ENCODE measurements around the gene CCDC167.
A peak's percentile ranks its signal among the peaks of the same experiment; 100 is the strongest.
"Not testable (repeated sequence)": the region's sequence is repeated elsewhere in the genome, so short reads cannot be mapped to it uniquely, and the experiment has no call there.

The CCDC167 gene

GRCh38 chr6:37501632-37502491 lies 2.2 kb upstream of the CCDC167 start:
- no peaks in the 10 kb centered on the region for H3K36me3 ChIP-seq (ENCODE audit: control insufficient read depth in 1 of 2, insufficient read depth in 2 of 2, low read length in 2 of 2)
- H3K9me3 ChIP-seq (ENCODE audit: control insufficient read depth in 1 of 2, low read length in 2 of 2): no peaks in the 10 kb centered on the region
- no peak overlapping the region for H3K4me3 ChIP-seq (ENCODE audit: low read depth in 1 of 2, low read length in 2 of 2)
- H3K27ac ChIP-seq (ENCODE audit: low read depth, low read length): no peak overlapping the region
- no peaks in the 10 kb centered on the region for H3K27me3 ChIP-seq (ENCODE audit: control insufficient read depth in 1 of 2, insufficient read depth in 2 of 2, low read length in 2 of 2)
- no peak overlapping the region for H3K9ac ChIP-seq (ENCODE audit: low read depth in 1 of 2, low read length in 2 of 2)
- peaks cover 6 to 9% of the 10 kb centered on the region in 2 donors for H3K4me1 ChIP-seq (ENCODE audit: control insufficient read depth in 1 of 2, insufficient read depth in 2 of 2, low read length in 2 of 2)

- not testable (repeated sequence) for H3K36me3 ChIP-seq (ENCODE audit: control insufficient read depth in 1 of 2, insufficient read depth in 2 of 2, low read length in 2 of 2); H3K9me3 ChIP-seq (ENCODE audit: control insufficient read depth in 1 of 2, low read length in 2 of 2); H3K27ac ChIP-seq (ENCODE audit: low read depth, low read length); H3K4me1 ChIP-seq (ENCODE audit: control insufficient read depth in 1 of 2, insufficient read depth in 2 of 2, low read length in 2 of 2); H3K4me3 ChIP-seq (ENCODE audit: low read depth in 1 of 2, low read length in 2 of 2); H3K27me3 ChIP-seq (ENCODE audit: control insufficient read depth in 1 of 2, insufficient read depth in 2 of 2, low read length in 2 of 2); H3K9ac ChIP-seq (ENCODE audit: low read depth in 1 of 2, low read length in 2 of 2)
Observed at GRCh38 chr6:37500904-37501303, 1.2 kb upstream of the CCDC167 start.

- Histone ChIP-seq H3K27me3 (ENCODE audit: control insufficient read depth in 1 of 2, insufficient read depth in 2 of 2, low read length in 2 of 2) (no peaks in the 10 kb centered on the region), H3K36me3 (ENCODE audit: control insufficient read depth in 1 of 2, insufficient read depth in 2 of 2, low read length in 2 of 2) (no peaks in the 10 kb centered on the region), H3K27ac (ENCODE audit: low read depth, low read length) (no peak overlapping the region), H3K4me1 (ENCODE audit: control insufficient read depth in 1 of 2, insufficient read depth in 2 of 2, low read length in 2 of 2) (peaks cover 6 to 9% of the 10 kb centered on the region in 2 donors), H3K4me3 (ENCODE audit: low read depth in 1 of 2, low read length in 2 of 2) (peak overlapping the region; percentile 88 to 90), H3K9me3 (ENCODE audit: control insufficient read depth in 1 of 2, low read length in 2 of 2) (no peaks in the 10 kb centered on the region), H3K9ac (ENCODE audit: low read depth in 1 of 2, low read length in 2 of 2) (no peak overlapping the region)
Observed at GRCh38 chr6:37500294-37500608, 558 bp upstream of the CCDC167 start.

GRCh38 chr6:37496951-37497885 lies 2.5 kb downstream of the CCDC167 start:
- H3K9me3 ChIP-seq (ENCODE audit: control insufficient read depth in 1 of 2, low read length in 2 of 2): no peaks in the 10 kb centered on the region
- H3K27ac ChIP-seq (ENCODE audit: low read depth, low read length): no peak overlapping the region
- no peaks in the 10 kb centered on the region for H3K27me3 ChIP-seq (ENCODE audit: control insufficient read depth in 1 of 2, insufficient read depth in 2 of 2, low read length in 2 of 2)
- H3K4me1 ChIP-seq (ENCODE audit: control insufficient read depth in 1 of 2, insufficient read depth in 2 of 2, low read length in 2 of 2): peaks cover 6 to 13% of the 10 kb centered on the region in 2 donors
- H3K36me3 ChIP-seq (ENCODE audit: control insufficient read depth in 1 of 2, insufficient read depth in 2 of 2, low read length in 2 of 2): no peaks in the 10 kb centered on the region
- no peak overlapping the region for H3K9ac ChIP-seq (ENCODE audit: low read depth in 1 of 2, low read length in 2 of 2)
- no peak overlapping the region for H3K4me3 ChIP-seq (ENCODE audit: low read depth in 1 of 2, low read length in 2 of 2)

GRCh38 chr6:37495244-37495934 lies 4.3 kb downstream of the CCDC167 start:
- Histone ChIP-seq H3K27me3 (ENCODE audit: control insufficient read depth in 1 of 2, insufficient read depth in 2 of 2, low read length in 2 of 2) (no peaks in the 10 kb centered on the region), H3K36me3 (ENCODE audit: control insufficient read depth in 1 of 2, insufficient read depth in 2 of 2, low read length in 2 of 2) (no peaks in the 10 kb centered on the region), H3K27ac (ENCODE audit: low read depth, low read length) (no peak overlapping the region), H3K9me3 (ENCODE audit: control insufficient read depth in 1 of 2, low read length in 2 of 2) (no peaks in the 10 kb centered on the region), H3K4me3 (ENCODE audit: low read depth in 1 of 2, low read length in 2 of 2) (no peak overlapping the region), H3K9ac (ENCODE audit: low read depth in 1 of 2, low read length in 2 of 2) (no peak overlapping the region), H3K4me1 (ENCODE audit: control insufficient read depth in 1 of 2, insufficient read depth in 2 of 2, low read length in 2 of 2) (peaks cover 4 to 13% of the 10 kb centered on the region in 2 donors)

- Histone ChIP-seq H3K4me1 (ENCODE audit: control insufficient read depth in 1 of 2, insufficient read depth in 2 of 2, low read length in 2 of 2) (peaks cover 0 to 7% of the 10 kb centered on the region in 2 donors), H3K27me3 (ENCODE audit: control insufficient read depth in 1 of 2, insufficient read depth in 2 of 2, low read length in 2 of 2) (no peaks in the 10 kb centered on the region), H3K4me3 (ENCODE audit: low read depth in 1 of 2, low read length in 2 of 2) (no peak overlapping the region), H3K36me3 (ENCODE audit: control insufficient read depth in 1 of 2, insufficient read depth in 2 of 2, low read length in 2 of 2) (no peaks in the 10 kb centered on the region), H3K9me3 (ENCODE audit: control insufficient read depth in 1 of 2, low read length in 2 of 2) (no peaks in the 10 kb centered on the region), H3K27ac (ENCODE audit: low read depth, low read length) (no peak overlapping the region), H3K9ac (ENCODE audit: low read depth in 1 of 2, low read length in 2 of 2) (no peak overlapping the region)
Observed at GRCh38 chr6:37493661-37493995, 6.1 kb downstream of the CCDC167 start.

- H3K27me3 ChIP-seq (ENCODE audit: control insufficient read depth in 1 of 2, insufficient read depth in 2 of 2, low read length in 2 of 2): no peaks in the 10 kb centered on the region
- H3K4me3 ChIP-seq (ENCODE audit: low read depth in 1 of 2, low read length in 2 of 2): no peak overlapping the region
- no peak overlapping the region for H3K27ac ChIP-seq (ENCODE audit: low read depth, low read length)
- H3K4me1 ChIP-seq (ENCODE audit: control insufficient read depth in 1 of 2, insufficient read depth in 2 of 2, low read length in 2 of 2): peaks cover 0 to 7% of the 10 kb centered on the region in 2 donors
- H3K9ac ChIP-seq (ENCODE audit: low read depth in 1 of 2, low read length in 2 of 2): no peak overlapping the region
- no peaks in the 10 kb centered on the region for H3K9me3 ChIP-seq (ENCODE audit: control insufficient read depth in 1 of 2, low read length in 2 of 2)
- H3K36me3 ChIP-seq (ENCODE audit: control insufficient read depth in 1 of 2, insufficient read depth in 2 of 2, low read length in 2 of 2): no peaks in the 10 kb centered on the region
Observed at GRCh38 chr6:37492991-37493660, 6.6 kb downstream of the CCDC167 start.

- Histone ChIP-seq H3K4me3 (ENCODE audit: low read depth in 1 of 2, low read length in 2 of 2) (no peak overlapping the region), H3K4me1 (ENCODE audit: control insufficient read depth in 1 of 2, insufficient read depth in 2 of 2, low read length in 2 of 2) (peaks cover 0 to 7% of the 10 kb centered on the region in 2 donors), H3K9ac (ENCODE audit: low read depth in 1 of 2, low read length in 2 of 2) (no peak overlapping the region), H3K27ac (ENCODE audit: low read depth, low read length) (no peak overlapping the region), H3K9me3 (ENCODE audit: control insufficient read depth in 1 of 2, low read length in 2 of 2) (no peaks in the 10 kb centered on the region), H3K36me3 (ENCODE audit: control insufficient read depth in 1 of 2, insufficient read depth in 2 of 2, low read length in 2 of 2) (no peaks in the 10 kb centered on the region), H3K27me3 (ENCODE audit: control insufficient read depth in 1 of 2, insufficient read depth in 2 of 2, low read length in 2 of 2) (no peaks in the 10 kb centered on the region)
Observed at GRCh38 chr6:37492236-37492972, 7.3 kb downstream of the CCDC167 start.

- Histone ChIP-seq H3K9ac (ENCODE audit: low read depth in 1 of 2, low read length in 2 of 2) (no peak overlapping the region), H3K4me3 (ENCODE audit: low read depth in 1 of 2, low read length in 2 of 2) (no peak overlapping the region), H3K36me3 (ENCODE audit: control insufficient read depth in 1 of 2, insufficient read depth in 2 of 2, low read length in 2 of 2) (no peaks in the 10 kb centered on the region), H3K27me3 (ENCODE audit: control insufficient read depth in 1 of 2, insufficient read depth in 2 of 2, low read length in 2 of 2) (no peaks in the 10 kb centered on the region), H3K4me1 (ENCODE audit: control insufficient read depth in 1 of 2, insufficient read depth in 2 of 2, low read length in 2 of 2) (peaks cover 0 to 7% of the 10 kb centered on the region in 2 donors), H3K9me3 (ENCODE audit: control insufficient read depth in 1 of 2, low read length in 2 of 2) (no peaks in the 10 kb centered on the region), H3K27ac (ENCODE audit: low read depth, low read length) (no peak overlapping the region)
Observed at GRCh38 chr6:37491830-37492208, 7.9 kb downstream of the CCDC167 start.
